Activated CD4-positive, CD25-positive, alpha-beta regulatory T cell treated with anti-CD3 and anti-CD28 coated beads, Interleukin-2, amount 50 U/mL, for 72 hours (primary cell): ENCODE measurements around the gene SCLT1.
"Not testable (repeated sequence)": the region's sequence is repeated elsewhere in the genome, so short reads cannot be mapped to it uniquely, and the experiment has no call there.

Experiments
- DNase-seq: peaks from one replicate; pipeline ENCODE4 v3.0.0; 2021

Gene SCLT1

GRCh38 chr4:129069537-129069936 lies 23.8 kb downstream of the SCLT1 start:
- DNase-seq = not testable (repeated sequence)

GRCh38 chr4:129064717-129065116 lies 28.6 kb downstream of the SCLT1 start:
- DNase-seq = no peak

- DNase-seq = no peak
Observed at GRCh38 chr4:129063640-129064039, 29.7 kb downstream of the SCLT1 start.

GRCh38 chr4:129062580-129062979 lies 30.8 kb downstream of the SCLT1 start:
- DNase-seq = no peak

- DNase-seq = no peak
Observed at GRCh38 chr4:129059028-129059427, 34.3 kb downstream of the SCLT1 start.

GRCh38 chr4:129046055-129046959 lies 47.0 kb downstream of the SCLT1 start:
- no peak for DNase-seq

- no peak for DNase-seq
Observed at GRCh38 chr4:129043523-129043922, 49.8 kb downstream of the SCLT1 start.

- DNase-seq = no peak
Observed at GRCh38 chr4:129040471-129040870, 52.9 kb downstream of the SCLT1 start.

- DNase-seq = no peak
Observed at GRCh38 chr4:129037093-129037492, 56.2 kb downstream of the SCLT1 start.

- DNase-seq = no peak
Observed at GRCh38 chr4:129014566-129015509, 78.5 kb downstream of the SCLT1 start.

GRCh38 chr4:129008096-129008495 lies 85.2 kb downstream of the SCLT1 start:
- DNase-seq = no peak

GRCh38 chr4:128986908-128987307 lies 106.4 kb downstream of the SCLT1 start:
- DNase-seq = no peak

GRCh38 chr4:128986019-128986418 lies 107.3 kb downstream of the SCLT1 start:
- no peak for DNase-seq

GRCh38 chr4:128983771-128984485 lies 109.4 kb downstream of the SCLT1 start:
- no peak for DNase-seq

GRCh38 chr4:128981377-128981776 lies 112.0 kb downstream of the SCLT1 start:
- no peak for DNase-seq

- no peak for DNase-seq
Observed at GRCh38 chr4:128980816-128981326, 112.5 kb downstream of the SCLT1 start.

GRCh38 chr4:128979934-128980333 lies 113.4 kb downstream of the SCLT1 start:
- DNase-seq = no peak

- DNase-seq = no peak
Observed at GRCh38 chr4:128978985-128979384, 114.4 kb downstream of the SCLT1 start.

GRCh38 chr4:128974136-128974581 lies 119.2 kb downstream of the SCLT1 start:
- DNase-seq = no peak

- DNase-seq = no peak
Observed at GRCh38 chr4:128973384-128973783, 120.0 kb downstream of the SCLT1 start.

GRCh38 chr4:128961405-128961804 lies 131.9 kb downstream of the SCLT1 start:
- DNase-seq = no peak

- no peak for DNase-seq
Observed at GRCh38 chr4:128958194-128958593, 135.1 kb downstream of the SCLT1 start.

- DNase-seq = no peak
Observed at GRCh38 chr4:128957459-128957858, 135.9 kb downstream of the SCLT1 start.
